CD4-positive, alpha-beta T cell treated with Interleukin-4 for 4 hours (primary cell): ENCODE measurements around the gene MAFF.

Experiments used
- DNase-seq: peaks from one replicate; pipeline ENCODE4 v3.0.0-alpha.2; 2020

MAFF gene

GRCh38 chr22:38250643-38251340, 49.0 kb downstream of the MAFF start:
- no peak for DNase-seq

DNA sequence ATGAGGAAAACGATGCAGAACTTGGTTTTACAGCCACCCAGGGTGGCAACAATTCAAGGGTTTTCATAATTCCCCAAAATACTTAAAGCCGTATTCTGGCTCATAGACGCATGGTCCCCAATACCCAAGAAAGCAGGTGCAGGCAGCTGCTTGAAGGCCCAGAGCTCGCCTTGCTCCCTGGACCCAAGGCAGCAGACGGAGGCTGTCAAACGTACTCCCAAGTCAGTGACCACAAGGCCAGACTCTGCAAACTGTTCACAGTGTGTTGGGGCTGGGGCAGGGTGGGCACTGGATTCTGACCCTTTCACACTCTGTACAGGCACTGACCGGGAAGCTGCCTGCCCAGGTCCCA, 49.5 kb downstream of the MAFF start:
- no peak for DNase-seq

GRCh38 chr22:38255697-38256096, 53.9 kb downstream of the MAFF start:
- DNase-seq, result no peak

DNA sequence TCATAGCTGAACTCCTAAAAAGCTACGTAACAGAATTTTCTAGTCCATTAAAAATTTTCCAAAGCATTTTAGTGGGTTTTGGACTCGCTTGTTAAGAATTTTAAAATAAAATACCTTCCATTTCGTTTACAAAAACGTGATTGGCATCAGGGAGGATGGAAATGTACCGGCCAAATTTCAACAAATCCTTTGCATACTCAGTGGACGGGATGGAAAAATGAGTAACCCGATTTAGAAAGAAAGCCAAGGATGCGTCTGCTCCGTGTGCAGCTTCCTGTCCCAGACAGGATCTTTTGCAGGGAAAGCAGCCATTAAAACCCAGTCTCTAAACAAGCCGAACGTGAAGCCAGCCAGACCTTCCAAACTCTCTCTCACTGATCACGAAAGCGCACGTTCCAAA, 55.4 kb downstream of the MAFF start:
- no peak for DNase-seq

GRCh38 chr22:38257650-38258250, 56.0 kb downstream of the MAFF start:
- DNase-seq, result no peak

GRCh38 chr22:38258895-38259294, 57.1 kb downstream of the MAFF start:
- no peak for DNase-seq

GRCh38 chr22:38259370-38259769, 57.6 kb downstream of the MAFF start:
- DNase-seq, result no peak

- no peak for DNase-seq
These were observed 59.2 kb downstream of the MAFF start for GRCh38 chr22:38260761-38261681.

- peak; percentile 25 for DNase-seq
These were observed 60.4 kb downstream of the MAFF start for GRCh38 chr22:38262051-38262795.

GRCh38 chr22:38264322-38264843, 62.6 kb downstream of the MAFF start:
- DNase-seq, result no peak
